Kidney (tissue), 14 donors: ENCODE results near the gene PEX19. TPM values are rescaled to one million over a fixed set of nuclear protein-coding genes. Genes with fewer than 3 reads are reported as not detected.

ENCODE experiments used
- DNase-seq, 5 donors: peaks; one replicate each; pipeline ENCODE4 v3.0.0-alpha.2; 2013 to 2020
- FAIRE-seq: peaks from 2 replicates; lab custom pipeline; 2012; peaks lifted over from hg19 to GRCh38; lab: Jason Lieb, UNC
- H3K27ac ChIP-seq, 2 donors: one replicate each; pipeline ENCODE4 v1.7.0; 2013; ENCODE audit warnings: low read depth in 2 of 2, low read length in 2 of 2, inconsistent platforms in 1 of 2
- H3K27me3 ChIP-seq: one replicate; pipeline ENCODE4 v1.7.1; 2013; ENCODE audit warnings: low read length, inconsistent platforms; ENCODE audit not compliant: control insufficient read depth, insufficient read depth
- H3K36me3 ChIP-seq, 3 donors: one replicate each; pipeline versions ENCODE4 v1.7.0 to v1.7.1; 2013; ENCODE audit warnings: low read length in 3 of 3, control low read depth in 1 of 3, inconsistent platforms in 1 of 3; ENCODE audit not compliant: insufficient read depth in 3 of 3, control insufficient read depth in 2 of 3
- H3K4me1 ChIP-seq, 3 donors: one replicate each; pipeline versions ENCODE4 v1.7.0 to v1.7.1; 2013; ENCODE audit warnings: low read length in 3 of 3, inconsistent platforms in 1 of 3, low read depth in 1 of 3; ENCODE audit not compliant: control insufficient read depth in 2 of 3, insufficient read depth in 2 of 3
- H3K4me3 ChIP-seq, 3 donors: one replicate each; pipeline versions ENCODE4 v1.7.0 to v1.8.1; 2013; ENCODE audit warnings: low read length in 3 of 3, control low read depth in 1 of 3, inconsistent platforms in 1 of 3
- H3K9ac ChIP-seq, 3 donors: one replicate each; pipeline versions ENCODE4 v1.7.0 to v1.7.1; 2013; ENCODE audit warnings: low read length in 3 of 3, control low read depth in 1 of 3, inconsistent platforms in 1 of 3
- H3K9me3 ChIP-seq, 3 donors: one replicate each; pipeline versions ENCODE4 v1.7.0 to v1.7.1; 2013; ENCODE audit warnings: low read length in 3 of 3, control low read depth in 1 of 3, inconsistent platforms in 1 of 3; ENCODE audit not compliant: control insufficient read depth in 2 of 3, insufficient read depth in 1 of 3
- intact Hi-C: fragments of 100-400 bp; cut with DNase I; formaldehyde crosslinking; loops from one replicate; pipeline ENCODE4 v1.11.1; 2022
- polyA plus RNA-seq: library from polyadenylated mRNA; stranded (reverse); fragments of 350-450 nt; fragmentation: Illumina TruSeq; extraction: RNeasy Lipid Tissue Mini Kit (QIAGEN cat#74804); gene quantifications from one replicate; pipeline ENCODE4 v1.2.3, GENCODE V29; 2014; ENCODE audit warnings: low read depth, low replicate concordance; ENCODE audit not compliant: insufficient read depth
- total RNA-seq: library from RNA; stranded (reverse); fragmentation: NEBNext Ultra II Directional; extraction: Animal tissue kit (Norgen Biotek cat#: 25700); gene quantifications from one replicate; pipeline ENCODE4 v1.2.1, GENCODE V29; 2021
- TF ChIP-seq, protein P1 (sequence below): IDR thresholded peaks from 3 replicates; pipeline ENCODE4 v1.5.1; 2012; ENCODE audit warnings: mild to moderate bottlenecking, moderate library complexity, borderline replicate concordance; ENCODE audit not compliant: insufficient read depth; ENCODE audit errors: extremely low read depth
- donor health status: control.
- donor health status: control.
- donor health status: control.
- donor health status: control.
- donor health status: control.
- donor health status: DM: yes; HTN: yes; CAD: no.
- donor health status: Normal renal cell carcinoma (clear cell type).

Gene PEX19
- total and polyA plus RNA-seq, 2 donors from 2014 or later: 49.8 to 67.9 TPM

GRCh38 chr1:160315359-160315758, 30.4 kb upstream of the PEX19 start:
- FAIRE-seq: no peak
- Histone ChIP-seq H3K27me3 (no peaks in the 10 kb centered on the region), H3K9ac (no peak overlapping the region), H3K4me1 (no peaks in the 10 kb centered on the region), H3K9me3 (no peaks in the 10 kb centered on the region), H3K27ac (no peak overlapping the region), H3K36me3 (peaks cover 20 to 70% (median 44%) of the 10 kb centered on the region in 3 donors), H3K4me3 (no peak overlapping the region)
- intact Hi-C loops: no loop called here
- DNase-seq: no peak
- TF ChIP-seq, protein P1, sequence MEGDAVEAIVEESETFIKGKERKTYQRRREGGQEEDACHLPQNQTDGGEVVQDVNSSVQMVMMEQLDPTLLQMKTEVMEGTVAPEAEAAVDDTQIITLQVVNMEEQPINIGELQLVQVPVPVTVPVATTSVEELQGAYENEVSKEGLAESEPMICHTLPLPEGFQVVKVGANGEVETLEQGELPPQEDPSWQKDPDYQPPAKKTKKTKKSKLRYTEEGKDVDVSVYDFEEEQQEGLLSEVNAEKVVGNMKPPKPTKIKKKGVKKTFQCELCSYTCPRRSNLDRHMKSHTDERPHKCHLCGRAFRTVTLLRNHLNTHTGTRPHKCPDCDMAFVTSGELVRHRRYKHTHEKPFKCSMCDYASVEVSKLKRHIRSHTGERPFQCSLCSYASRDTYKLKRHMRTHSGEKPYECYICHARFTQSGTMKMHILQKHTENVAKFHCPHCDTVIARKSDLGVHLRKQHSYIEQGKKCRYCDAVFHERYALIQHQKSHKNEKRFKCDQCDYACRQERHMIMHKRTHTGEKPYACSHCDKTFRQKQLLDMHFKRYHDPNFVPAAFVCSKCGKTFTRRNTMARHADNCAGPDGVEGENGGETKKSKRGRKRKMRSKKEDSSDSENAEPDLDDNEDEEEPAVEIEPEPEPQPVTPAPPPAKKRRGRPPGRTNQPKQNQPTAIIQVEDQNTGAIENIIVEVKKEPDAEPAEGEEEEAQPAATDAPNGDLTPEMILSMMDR: no peak

DNA sequence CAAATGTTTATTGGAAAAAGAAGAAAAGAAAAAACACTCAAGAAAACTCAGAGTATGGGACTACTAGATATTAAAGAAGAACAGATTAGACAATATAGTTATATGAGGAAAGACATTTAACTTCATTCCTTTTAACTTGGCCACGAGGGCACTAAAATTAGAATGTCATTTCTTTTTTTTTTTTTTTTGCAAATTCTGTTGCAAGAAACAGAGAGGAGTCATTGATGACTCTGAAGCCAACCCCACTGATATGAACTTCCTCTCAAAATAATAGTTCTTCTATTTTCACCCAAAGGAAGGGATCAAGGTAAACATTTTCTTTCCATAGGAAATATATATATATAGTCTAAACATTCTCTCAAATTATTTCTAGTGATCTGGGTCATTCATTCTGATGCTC, 24.6 kb upstream of the PEX19 start:
- Histone ChIP-seq H3K27ac (no peak overlapping the region), H3K36me3 (peaks cover 13 to 80% (median 58%) of the 10 kb centered on the region in 3 donors), H3K27me3 (no peaks in the 10 kb centered on the region), H3K4me1 (no peaks in the 10 kb centered on the region), H3K4me3 (no peak overlapping the region), H3K9me3 (no peaks in the 10 kb centered on the region), H3K9ac (no peak overlapping the region)
- intact Hi-C loops: no loop called here
- FAIRE-seq (no peak), DNase-seq (no peak)
- TF ChIP-seq, protein P1: no peak

DNA sequence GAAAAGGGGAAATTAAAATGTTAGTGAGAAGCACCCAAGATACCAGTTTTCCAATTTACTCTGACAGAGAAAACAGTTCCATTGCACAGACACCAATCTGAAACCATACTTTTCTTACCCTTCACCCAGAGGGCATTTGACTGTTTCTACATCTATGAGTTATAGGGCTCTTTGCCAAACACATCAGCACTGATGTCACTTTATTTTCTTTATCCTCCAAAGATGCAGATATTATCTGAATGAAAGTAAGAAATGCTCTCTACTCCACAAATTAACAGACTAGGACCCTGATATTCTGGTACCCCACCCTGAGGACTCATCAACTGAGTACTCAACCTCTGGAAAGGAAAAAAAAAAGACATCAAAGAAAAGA, 24.2 kb upstream of the PEX19 start:
- no peaks in the 10 kb centered on the region for H3K4me1 ChIP-seq
- H3K27me3 ChIP-seq: no peaks in the 10 kb centered on the region
- no peak overlapping the region for H3K27ac ChIP-seq
- no peak overlapping the region for H3K9ac ChIP-seq
- DNase-seq: no peak
- no peak for FAIRE-seq
- H3K9me3 ChIP-seq: no peaks in the 10 kb centered on the region
- H3K36me3 ChIP-seq: peaks cover 13 to 76% (median 58%) of the 10 kb centered on the region in 3 donors
- intact Hi-C loops: no loop called here
- TF ChIP-seq, protein P1: no peak
- no peak overlapping the region for H3K4me3 ChIP-seq
